Measurements from ENCODE around the gene OGFOD2. TPM values are rescaled to one million over a fixed set of nuclear protein-coding genes. Genes with fewer than 3 reads are reported as not detected.

The OGFOD2 gene
- total and polyA plus RNA-seq, 9 of the 15 experiments (the other 6 are each of a cell fraction or from before 2014, with no cell fraction given): 1.4 to 111 (median 18.5) TPM

GRCh38 chr12:122981587-122982476 lies 6.8 kb downstream of the OGFOD2 start:
- H4K20me1 ChIP-seq (replicated peaks; ENCODE audit: control insufficient read depth, insufficient read depth, low read length): peaks cover 5% of the 10 kb centered on the region; the same call in 1 of the 2 replicates
- no peak overlapping the region for H2AFZ ChIP-seq (ENCODE audit: low read depth, low read length)
- intact Hi-C loops (cut with micrococcal nuclease) (loop anchor here (5.0 to 10.0 kb wide), 2 partner anchors 50 to 163 kb away; no protein-coding TSS in a partner anchor), in situ Hi-C loops (cut with MboI) (no loop called here)
- H3K9ac ChIP-seq (ENCODE audit: insufficient read depth in 1 of 2, low read depth in 2 of 2, low read length in 2 of 2): peak overlapping the region; percentile 89 to 99
- ATAC-seq: no peak
- 87% methylated on average over 18 of the region's 25 CpGs for WGBS (ENCODE audit: insufficient coverage, low coverage, missing lambda C conversion rate)
- ChIA-PET POLR2A (interaction anchor here (0.6 to 4.0 kb wide), 10 partner anchors 6 to 256 kb away, joined by 3 to 22 read pairs (median 4); partner anchors contain the start of gene OGFOD2), CTCF (ENCODE audit: low intra/inter-chr PET ratio) (no interaction called here)
- H3K4me2 ChIP-seq (ENCODE audit: insufficient read depth, low read length): peak overlapping the region; percentile 80
- peak overlapping the region; percentile 88 for H3K4me3 ChIP-seq
- H3K36me3 ChIP-seq (ENCODE audit: control insufficient read depth, insufficient read depth, low read length): peaks cover 54% of the 10 kb centered on the region
- no TSS peak for BruUV-seq (replicated peaks)
- peaks cover 33 to 93% of the 10 kb centered on the region in 2 experiments for H3K4me1 ChIP-seq (replicated peaks in 1 of 2; ENCODE audit: control insufficient read depth in 2 of 2, insufficient read depth in 2 of 2, low read length in 2 of 2)
- H3K27me3 ChIP-seq (ENCODE audit: control insufficient read depth in 2 of 2, insufficient read depth in 2 of 2, low read length in 2 of 2): no peaks in the 10 kb centered on the region
- DNase-seq (ENCODE audit: extremely low read depth in 1 of 4, low spot score in 3 of 4): no peak
- peaks cover 40% of the 10 kb centered on the region for H3K79me2 ChIP-seq (ENCODE audit: control insufficient read depth, insufficient read depth, low read length)
- no peaks in the 10 kb centered on the region for H3K9me3 ChIP-seq (replicated peaks; ENCODE audit: control insufficient read depth, insufficient read depth, low read depth, low read length)
- TF ChIP-seq TFAP4 (CRISPR knock-in tag; IDR thresholded peaks at IDR 0.05; ENCODE audit: borderline replicate concordance): peak; percentile 33; the same call in 1 of the 2 replicates
- TF ChIP-seq FIP1L1 (IDR thresholded peaks at IDR 0.05; ENCODE audit: low read depth, low read length, poor library complexity, severe bottlenecking): peak; percentile 34
- peak; percentile 62 for TF ChIP-seq POLR2G (IDR thresholded peaks at IDR 0.05; ENCODE audit: low read depth, low read length)
- 0 out of 2 replicates have a peak, but pooled peaks have one; percentile 21 for TF ChIP-seq ZC3H4 (CRISPR knock-in tag; IDR thresholded peaks at IDR 0.05; ENCODE audit: borderline replicate concordance)
- TF ChIP-seq ELF1 (tag; IDR thresholded peaks at IDR 0.05): no peak
- no peak for TF ChIP-seq JUNB (CRISPR knock-in tag; conservative IDR thresholded peaks at IDR 0.05)
- peak; percentile 29; the same call in 1 of the 2 replicates for TF ChIP-seq POLR2AphosphoS5 (IDR thresholded peaks at IDR 0.05; ENCODE audit: control insufficient read depth, insufficient read depth, low read depth, low read length)
- TF ChIP-seq RBFOX2 (IDR thresholded peaks at IDR 0.05; ENCODE audit: low read depth, low read length): peak; percentile 26
- H3K27ac ChIP-seq (ENCODE audit: extremely low read depth, low read depth, low read length): peak overlapping the region; percentile 84; the same call in 2 of the 3 replicates
- no peaks in the 10 kb centered on the region for H3K9me1 ChIP-seq (ENCODE audit: control insufficient read depth, insufficient read depth, low read length)
- FAIRE-seq: no peak

Measured in K562 (cell line).